Measurements from ENCODE around the gene PEMT.

Gene PEMT

DNA sequence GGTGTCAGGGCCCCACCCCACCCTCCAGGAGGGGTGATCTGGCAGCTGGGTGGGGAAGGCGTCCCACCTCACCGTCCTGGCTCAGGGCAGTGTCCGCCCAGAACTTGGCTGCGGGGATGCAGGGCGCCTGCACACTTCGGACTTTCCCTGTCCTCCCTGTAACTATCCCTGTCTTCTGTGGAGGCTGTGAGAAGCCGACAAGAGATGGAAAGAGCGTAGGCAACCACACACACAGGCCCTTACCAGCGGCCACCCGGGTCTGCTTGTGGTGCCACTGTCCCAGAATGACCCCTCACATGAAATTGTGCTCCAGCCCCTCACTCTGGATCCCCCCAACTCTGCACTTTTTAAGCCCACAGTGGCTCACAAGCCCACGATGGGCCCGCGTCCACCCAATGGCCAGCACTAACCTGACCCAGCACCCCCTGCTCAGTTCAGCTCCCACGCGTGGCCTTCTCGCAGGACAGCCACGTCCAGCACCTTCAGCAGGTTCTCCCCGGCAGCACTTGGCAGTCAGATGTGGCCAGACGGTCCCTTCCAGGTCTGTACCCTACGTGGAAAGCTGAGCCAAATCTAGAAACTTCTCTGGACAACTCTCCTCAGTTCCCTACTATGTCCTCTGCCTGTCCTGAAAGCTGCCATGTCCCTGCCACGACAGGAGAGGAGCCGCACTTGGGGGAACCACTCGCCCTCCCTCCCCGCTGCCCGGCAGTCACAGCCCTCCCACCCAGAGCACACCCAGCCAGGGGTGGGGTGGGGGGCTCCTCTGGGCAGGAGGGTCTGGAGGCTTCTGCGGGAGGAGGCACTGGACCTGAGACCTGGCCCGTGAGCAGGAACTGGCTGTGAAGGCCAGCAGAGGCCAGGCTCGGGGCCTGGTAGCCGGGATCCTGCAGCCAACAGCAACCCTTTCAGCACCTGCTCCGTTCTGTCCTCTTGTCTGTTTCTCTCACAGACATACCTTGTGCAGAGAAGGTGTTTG, 38.0 kb downstream of the PEMT start:
- DNase-seq (ENCODE audit: low read depth in 4 of 4, low spot score in 1 of 4): no peak

DNA sequence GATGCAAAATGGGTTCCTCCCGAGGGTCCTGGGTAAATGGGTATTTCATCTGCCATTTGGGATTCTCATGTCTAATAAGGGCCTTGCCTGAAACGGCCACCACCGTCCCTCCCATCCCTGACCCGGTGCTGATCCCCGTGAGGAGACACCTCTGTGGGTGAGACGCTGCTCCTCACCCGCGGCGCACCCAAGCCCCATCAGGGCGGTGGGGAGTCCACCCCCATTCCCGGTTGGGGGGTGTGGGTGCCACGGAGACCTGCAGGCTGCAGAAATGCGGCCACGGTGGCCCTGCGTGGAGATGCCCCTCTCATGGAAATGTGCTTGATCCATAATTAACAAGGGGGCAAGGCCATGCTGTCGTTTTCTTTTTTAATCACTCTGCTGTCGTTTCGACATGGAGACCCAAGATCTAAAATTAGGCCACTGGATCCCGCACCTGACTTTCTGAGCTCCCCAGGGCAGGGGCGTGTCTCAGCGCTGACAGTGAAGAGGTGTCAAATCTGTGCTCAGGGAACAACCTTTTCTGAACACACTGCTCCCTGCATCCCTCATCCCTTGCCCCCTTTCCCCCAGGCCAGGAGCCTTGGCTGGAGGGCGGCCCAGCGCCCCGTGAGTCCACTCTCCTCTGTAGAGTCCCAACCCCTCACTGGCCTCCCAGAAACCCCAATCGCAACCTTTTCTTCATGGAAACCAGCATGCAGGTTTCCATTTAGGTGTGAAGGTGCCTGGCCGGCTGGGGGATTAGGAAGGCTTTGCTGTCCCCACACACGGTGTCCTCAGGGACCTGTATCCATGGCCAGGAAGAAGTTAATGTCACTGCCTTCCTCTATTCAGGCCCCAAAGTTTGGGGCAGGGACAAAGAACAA, 38.9 kb downstream of the PEMT start:
- DNase-seq (ENCODE audit: low read depth in 4 of 4, low spot score in 1 of 4): no peak

DNA sequence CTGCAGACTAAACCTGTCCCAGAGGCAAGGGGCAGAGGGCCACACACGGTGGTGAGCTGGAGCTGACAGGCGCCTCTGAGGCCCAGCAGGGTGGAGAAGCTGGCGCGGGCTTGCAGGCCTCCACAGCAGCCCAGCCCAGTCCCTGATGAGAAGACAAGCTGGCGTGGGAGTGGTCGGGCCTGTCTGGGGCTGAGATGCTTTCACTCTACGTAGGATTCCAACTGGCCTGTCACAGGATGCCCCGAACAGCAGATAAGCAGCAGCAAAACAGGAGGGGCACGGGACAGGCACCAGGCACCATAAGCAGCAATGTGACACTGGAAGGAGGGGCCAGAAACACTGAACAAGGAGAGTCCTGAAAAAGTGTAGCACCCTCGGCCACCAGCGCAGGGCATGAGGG, 40.1 kb downstream of the PEMT start:
- no peak for DNase-seq (ENCODE audit: low read depth in 4 of 4, low spot score in 1 of 4)

DNA sequence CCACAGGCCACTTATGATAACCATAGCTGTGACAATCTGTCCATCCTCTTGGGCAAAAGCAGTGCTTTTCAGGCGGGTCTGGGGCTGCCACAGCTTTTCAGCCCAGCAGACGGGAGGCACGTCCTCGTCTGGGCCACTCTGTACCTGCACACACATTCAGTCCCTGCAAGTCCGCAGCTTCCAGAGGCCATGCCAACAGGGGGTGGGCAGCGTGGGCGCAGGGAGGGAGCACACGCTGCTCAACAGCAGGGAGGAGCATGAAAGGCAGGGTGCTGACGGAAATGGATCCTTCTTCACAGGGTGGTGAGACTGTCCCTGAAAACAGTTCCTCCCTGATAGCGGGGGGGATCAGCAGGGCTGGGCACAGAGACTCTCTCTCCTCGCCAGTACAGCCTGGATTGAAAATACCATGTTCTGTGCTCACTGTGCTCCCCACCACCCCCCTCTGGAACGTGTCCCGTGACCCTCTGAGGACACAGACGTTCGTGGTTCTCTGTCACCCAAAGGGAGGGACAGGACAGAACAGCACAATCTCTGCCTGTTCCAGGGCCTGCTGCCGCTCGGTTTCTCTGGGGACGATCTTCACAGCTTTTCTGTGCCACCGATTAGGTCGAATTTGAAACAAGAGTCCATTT, 41.7 kb downstream of the PEMT start:
- DNase-seq (ENCODE audit: low read depth in 4 of 4, low spot score in 1 of 4): no peak

DNA sequence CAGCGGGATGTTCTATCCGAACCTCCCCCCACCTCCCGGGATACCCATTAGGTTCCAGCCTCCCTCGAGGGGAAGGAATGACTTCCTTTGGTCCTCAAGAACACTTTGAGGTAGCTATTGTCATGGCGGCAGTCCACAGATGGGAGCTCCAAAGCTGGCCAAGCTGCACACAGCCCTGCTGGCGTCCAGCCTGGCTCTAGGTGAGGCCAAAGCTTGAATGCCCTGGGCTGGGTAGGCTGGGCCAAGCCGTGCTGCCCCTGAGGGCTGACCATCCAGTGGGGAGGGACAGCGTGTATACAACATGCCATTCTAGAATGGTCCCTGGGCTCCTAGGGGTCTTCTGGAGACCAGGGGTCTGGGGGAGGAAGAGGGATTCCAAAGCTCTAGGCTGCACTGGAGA, 43.5 kb downstream of the PEMT start:
- no peak for DNase-seq (ENCODE audit: low read depth in 4 of 4, low spot score in 1 of 4)

DNA sequence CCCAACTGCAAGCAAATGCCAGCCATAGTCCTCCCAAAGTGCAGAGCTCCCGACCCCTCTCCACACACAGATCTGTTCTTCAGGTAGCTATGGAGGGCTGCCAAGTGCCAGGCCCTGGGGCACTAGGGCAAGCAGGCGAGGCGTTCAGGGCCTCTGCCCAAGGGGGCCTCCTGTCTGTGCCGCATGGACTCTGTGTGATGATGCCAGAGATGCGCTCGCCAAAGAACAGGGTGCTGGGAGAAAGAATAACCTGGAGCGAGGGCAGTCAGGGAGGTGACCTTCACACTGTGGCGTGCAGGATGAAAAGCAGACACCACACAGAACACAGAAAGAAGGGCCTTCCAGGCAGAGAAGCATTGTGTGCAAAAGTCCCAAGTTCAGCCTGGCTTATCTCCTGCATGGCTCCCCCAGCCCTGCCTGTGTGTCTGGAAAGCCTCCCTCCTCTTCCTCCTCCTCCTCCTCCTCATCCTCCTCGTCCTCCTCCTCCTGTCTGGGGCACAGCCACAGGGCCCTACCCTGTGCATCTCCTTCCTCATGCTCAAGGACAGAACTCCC, 44.2 kb downstream of the PEMT start:
- DNase-seq (ENCODE audit: low read depth in 4 of 4, low spot score in 1 of 4): no peak

DNA sequence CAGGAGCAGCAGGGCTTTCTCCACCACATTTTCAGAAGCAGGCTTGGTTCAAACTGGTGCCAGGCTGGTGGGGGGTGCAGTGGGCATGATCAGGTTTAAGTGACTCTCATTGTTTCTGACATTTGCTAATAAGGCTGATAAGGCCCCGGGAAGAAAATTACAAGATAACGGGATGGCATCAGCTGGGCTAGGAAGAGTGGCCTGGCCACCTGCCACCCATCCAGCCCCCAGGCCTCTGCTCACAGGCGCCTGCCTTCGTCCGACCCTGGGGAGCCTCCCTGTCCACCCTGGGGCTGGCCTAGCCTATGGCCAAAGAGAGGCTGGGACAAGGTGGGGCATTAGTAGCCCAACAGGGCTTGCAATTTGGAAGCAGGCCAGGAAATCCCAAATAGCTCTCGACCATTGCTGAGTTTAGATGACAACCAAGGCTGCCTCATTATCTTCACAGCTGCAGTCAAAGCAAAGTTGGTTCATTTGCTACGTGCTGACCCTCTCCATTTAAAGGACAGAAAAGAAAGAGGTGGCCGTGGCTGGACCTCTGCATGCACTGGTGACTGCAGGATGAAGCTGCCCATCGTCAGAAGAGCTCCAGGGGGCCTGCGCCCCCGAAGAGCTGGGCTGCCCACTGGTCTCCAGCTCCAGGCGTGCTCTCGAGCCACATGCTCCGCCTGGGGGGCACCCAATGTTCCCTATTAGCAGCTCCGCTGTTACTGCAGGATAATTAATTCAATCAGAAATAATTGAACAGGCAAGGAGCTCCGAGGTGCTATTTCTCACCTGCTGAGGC, 44.9 kb downstream of the PEMT start:
- DNase-seq (ENCODE audit: low read depth in 4 of 4, low spot score in 1 of 4): no peak

DNA sequence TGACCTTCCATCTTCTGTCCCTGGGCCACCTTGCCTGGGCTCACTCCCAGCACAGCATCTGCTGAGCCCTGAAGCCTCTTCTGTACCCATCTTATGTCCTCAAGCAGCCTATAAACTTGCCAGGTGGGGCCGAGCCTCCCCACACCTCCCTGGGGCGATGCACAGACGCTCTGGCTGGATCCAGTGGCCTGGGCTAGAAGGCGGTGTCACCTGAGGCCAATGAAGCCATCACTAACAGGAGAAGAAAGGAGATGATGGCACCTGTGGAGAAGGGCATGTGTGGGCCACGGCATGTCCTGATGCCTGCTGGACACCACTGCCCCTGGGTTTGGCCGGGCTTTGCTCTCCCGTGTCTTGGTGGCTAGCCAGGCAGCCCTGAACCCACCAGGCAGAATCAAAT, 45.5 kb downstream of the PEMT start:
- DNase-seq (ENCODE audit: low read depth in 4 of 4, low spot score in 1 of 4): no peak

DNA sequence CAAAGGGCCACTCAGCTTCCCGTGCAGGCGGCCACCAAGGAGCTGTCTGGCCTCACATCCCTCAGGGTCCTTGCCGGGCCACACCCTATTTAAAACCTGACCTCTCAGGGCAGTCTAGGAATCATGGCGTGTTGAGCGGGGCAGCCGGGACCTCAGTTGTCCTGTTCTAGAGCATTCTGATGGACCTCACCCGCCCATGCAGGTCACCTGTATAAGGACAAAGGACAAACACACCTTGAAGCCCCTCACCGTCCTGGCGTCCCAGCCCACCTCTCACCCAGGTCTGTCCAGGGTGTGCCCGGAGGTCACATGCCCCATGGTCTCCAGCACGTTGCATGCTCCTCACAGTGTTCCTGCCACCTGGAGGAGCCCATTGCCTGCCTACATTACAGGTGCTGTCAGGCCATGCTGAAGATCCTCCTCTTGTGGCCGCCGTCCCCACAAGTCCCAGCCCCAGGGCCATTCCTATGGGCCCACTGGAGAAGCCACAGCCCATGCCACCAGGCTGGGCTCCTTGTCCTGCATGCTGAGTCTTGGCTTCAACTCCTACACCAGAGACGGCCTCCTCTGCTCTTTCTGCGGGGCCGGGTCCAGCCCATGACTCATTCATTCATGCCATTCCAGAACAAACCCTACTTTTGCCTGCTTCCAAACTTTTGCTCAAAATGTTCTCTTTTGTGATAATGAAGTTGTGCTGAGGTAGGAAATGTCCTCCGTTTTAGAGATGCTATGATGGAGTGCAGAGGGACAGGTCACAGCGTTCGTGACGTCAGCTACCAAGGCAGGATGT, 46.3 kb downstream of the PEMT start:
- DNase-seq (ENCODE audit: low read depth in 4 of 4, low spot score in 1 of 4): no peak

DNA sequence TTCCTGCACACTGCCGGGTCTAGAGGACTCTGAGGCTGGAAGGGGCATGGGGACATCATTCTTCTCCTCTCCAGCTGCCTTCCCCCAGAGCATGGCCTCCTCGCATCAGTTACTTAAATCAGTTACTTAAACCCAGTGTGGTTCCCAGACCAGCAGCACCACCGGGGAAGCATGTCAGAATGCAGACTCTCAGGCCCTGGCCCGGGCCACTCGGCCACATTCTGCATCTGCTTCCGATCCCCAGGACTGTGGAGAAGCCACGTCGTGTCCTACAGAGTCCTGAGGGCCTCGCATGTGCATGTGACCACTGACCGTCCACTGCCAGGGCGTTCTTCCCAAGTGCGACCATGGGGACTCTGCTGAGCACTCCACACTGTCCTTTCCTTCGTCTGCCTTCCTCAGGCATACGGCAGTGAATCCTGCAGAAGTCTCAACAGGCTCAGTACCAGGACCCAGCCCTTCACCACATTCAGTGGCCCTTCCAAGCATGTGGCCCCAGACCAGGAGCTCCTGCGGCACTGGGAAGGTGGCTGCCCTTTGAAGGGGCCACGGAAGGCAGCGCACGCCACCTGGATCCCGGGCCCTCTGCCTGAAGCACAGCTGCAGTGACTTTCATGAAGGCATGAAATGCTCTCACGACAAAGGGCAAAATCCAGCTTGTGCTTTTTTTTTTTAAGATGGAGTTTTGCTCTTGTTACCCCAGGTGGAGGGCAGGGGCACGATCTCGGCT, 48.4 kb downstream of the PEMT start:
- no peak for DNase-seq (ENCODE audit: low read depth in 4 of 4, low spot score in 1 of 4)

DNA sequence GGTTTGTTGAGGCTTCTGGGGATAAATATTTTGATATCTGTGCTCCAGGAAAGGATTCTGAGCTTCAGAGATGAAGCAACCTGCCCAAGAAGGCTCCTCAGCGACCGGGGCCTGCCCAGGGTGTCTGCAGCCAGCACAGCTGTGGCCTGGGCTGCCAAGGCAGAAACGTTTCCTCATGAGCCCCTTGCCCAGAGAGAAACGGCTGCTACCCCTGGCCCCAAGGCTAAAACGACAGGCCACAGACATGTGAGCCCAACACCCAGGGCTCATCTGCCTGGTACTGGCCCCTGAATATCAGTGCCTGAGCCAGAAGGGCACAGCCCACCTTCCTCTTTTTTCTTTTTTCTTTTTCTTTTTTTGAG, 49.9 kb downstream of the PEMT start:
- no peak for DNase-seq (ENCODE audit: low read depth in 4 of 4, low spot score in 1 of 4)

DNA sequence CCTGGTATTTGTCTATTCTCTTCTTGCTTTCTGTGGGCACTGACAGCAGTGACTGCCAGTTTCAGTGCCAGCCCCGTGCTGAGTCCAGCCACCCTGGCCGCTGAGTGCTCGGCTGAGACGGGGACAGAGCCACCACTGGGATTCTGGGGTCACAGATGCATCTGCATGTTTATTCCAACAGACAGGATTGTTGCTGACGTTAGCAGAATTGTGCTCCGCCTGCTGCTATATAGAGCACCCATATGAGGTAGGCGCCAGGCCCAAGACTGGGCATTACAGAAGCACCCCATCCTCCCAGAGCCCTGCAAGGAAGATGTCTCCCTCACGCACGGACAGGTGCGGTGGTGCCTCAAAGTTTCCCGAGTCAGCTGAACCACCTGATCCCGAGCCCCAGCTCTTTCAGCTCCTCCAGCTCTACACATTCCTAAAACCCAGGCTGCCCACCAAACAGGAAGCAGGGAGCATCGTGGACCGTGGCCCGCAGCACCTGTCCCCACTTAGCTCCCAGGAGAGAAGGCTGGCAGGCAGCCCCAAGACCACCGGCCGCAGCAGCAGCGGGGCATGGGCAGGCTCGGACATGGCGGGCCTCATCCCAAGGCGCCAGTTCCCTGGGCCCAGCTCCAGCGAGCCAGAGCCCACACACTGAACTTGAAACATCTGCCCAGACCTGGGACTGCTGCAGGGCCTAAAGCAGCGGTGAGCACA, 50.4 kb downstream of the PEMT start:
- no peak for DNase-seq (ENCODE audit: low read depth in 4 of 4, low spot score in 1 of 4)

DNA sequence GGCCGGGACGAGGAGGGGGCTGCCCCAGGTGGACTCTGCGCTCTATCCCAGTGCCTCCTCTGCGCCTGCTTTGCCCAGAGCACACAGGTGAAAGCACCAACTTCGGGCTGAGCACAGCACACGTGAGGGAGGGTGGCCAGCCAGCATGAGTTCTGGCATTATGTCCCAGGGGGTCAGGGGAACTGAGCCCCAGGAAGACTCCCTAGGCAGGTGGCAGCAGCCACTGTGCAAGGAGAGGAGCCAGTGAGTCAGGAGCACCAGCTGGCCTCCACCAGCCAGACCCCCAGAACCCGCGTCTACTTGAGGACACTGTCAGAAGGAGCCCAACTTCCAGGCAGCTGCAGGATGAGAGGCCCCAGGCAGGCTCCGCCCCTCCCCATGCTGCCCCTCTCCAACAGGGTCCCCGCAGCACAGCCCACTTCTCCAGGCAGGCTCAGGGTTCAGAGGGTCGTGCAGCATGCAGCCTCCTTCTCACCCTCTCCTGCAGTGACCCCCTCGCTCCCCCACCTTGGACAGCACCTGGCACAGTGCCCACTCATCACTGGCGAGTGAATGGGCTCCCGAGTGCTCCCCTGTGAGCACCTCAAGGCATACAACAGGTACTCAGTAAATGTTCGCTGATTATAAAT, 51.1 kb downstream of the PEMT start:
- DNase-seq (ENCODE audit: low read depth in 4 of 4, low spot score in 1 of 4): no peak

DNA sequence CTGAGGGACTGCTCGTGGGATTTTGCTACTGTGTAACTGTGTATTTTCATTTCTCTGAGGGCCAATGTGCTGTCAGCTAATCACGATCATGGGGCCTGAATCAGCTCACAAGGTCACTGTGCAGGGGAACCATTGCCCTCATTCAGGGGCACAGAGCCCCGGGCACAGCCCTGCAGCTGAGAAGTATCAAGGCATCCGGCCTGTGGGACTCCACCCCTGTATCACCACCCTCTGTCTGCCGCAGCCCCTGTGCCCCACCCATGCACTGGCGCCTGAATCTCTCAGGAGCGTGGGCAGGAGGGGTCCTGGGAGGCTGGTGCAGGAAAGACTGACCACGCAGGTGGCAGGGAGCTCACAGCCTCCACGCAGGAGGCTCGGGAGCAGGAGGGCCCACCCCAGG, 51.9 kb downstream of the PEMT start:
- DNase-seq (ENCODE audit: low read depth in 4 of 4, low spot score in 1 of 4): no peak

DNA sequence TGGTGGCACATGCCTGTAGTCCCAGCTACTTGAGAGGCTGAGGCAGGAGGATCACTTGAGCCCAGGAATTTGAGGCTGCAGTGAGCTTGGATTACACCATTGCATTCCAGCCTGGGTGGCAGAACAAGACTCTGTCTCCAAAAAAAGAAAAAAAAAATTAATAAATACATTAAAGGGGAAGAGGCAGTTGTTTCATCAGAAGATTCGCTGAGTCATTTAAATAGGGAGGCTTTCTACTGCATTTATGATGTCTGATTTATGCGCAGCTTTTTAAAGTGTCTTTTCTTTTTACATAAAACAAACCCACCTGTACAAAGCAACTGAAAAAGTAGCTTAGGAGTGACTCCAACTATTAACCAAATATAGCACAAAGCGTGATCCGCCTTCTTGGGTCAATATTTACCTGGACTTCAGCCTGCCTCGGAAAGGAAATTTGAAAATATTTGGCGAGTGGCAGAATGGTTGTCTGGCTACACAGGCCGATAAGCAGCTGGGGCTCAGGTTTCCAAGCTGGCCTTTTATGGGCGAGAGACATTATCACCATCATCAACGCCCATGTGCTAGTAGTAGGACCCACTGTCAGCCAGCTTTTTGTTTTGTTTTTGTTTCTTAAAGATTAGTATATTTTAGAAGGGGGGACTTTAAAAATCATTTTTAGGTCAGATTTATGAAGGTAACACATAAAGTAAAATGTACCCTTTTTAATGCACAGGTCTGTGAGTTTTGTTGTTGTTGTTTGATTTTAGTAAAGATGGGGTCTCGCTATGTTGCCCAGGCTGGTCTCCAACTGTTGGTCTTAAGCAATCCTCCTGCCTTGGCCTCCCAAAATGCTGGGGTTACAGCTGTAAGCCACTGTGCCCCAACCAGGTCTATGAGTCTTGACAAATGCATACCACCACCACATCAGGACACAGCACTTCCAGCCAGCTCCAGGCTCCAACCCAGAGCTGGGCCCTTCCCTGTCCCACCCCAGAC, 52.8 kb downstream of the PEMT start:
- no peak for DNase-seq (ENCODE audit: low read depth in 4 of 4, low spot score in 1 of 4)

DNA sequence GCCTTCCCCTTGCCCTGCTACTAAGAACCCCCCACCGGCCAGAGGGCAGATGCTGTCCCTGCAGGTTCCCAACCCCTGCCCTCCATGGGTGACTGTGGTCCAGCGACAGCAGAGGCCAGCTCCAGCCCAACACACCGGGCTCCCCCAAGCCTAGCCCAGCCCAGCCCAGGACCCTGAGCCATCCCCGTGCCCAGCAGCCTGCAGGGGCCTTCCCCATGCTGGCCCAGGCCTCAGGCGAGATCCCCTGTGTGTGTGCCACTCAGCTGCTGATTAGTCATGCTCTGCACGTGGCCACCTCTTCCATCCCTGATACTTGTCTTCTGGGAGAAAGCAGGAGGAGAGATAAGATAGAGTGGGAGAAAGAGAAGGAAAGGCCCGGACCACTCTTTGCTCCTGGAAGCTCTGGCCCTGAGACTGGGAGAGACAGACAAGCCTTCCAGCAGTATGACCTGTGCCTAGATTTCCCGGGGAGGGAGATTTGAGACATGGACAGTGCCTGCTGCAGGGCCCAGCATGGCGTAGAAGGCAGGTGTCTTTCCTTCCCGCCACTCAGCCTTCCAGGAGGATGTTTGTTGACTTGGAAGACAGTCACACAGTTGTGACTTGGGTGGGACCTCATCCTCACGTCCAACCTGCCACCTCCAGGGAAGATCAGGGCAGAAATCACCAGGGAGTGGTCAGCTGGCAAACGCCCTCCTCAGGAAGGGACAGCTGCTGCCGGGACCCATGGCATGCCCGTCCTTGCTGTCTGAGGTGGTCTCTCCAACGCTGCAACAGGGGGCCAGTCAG, 54.0 kb downstream of the PEMT start:
- DNase-seq (ENCODE audit: low read depth in 4 of 4, low spot score in 1 of 4): no peak
